H1 (cell line): ENCODE results near the gene DEFB119. TPM values are rescaled to one million over a fixed set of nuclear protein-coding genes. Genes with fewer than 3 reads are reported as not detected.

ENCODE experiments used
- CTCF ChIA-PET: fragments of 300-600 bp; sonication (Branson Sonifier 250); formaldehyde crosslinking; loops from one replicate; lab custom pipeline; 2021; ENCODE audit not compliant: partially characterized antibody; lab: Charles Lee
- POLR2A ChIA-PET: fragments of 300-600 bp; sonication (Branson Sonifier 250); formaldehyde crosslinking; loops from one replicate; lab custom pipeline; 2021; ENCODE audit warnings: inconsistent platforms; ENCODE audit not compliant: partially characterized antibody; lab: Charles Lee
- DNase-seq, 2 experiments: peaks; one replicate each; pipeline versions ENCODE4 v3.0.0 to v3.0.0-alpha.2; 2010 to 2022; ENCODE audit warnings: low spot score in 2 of 2, low read depth in 1 of 2, mixed read lengths in 1 of 2
- FAIRE-seq: peaks from 2 replicates; lab custom pipeline; 2011; peaks lifted over from hg19 to GRCh38; lab: Jason Lieb, UNC
- H2AFZ ChIP-seq: 2 replicates; pipeline ENCODE4 v1.8.1; 2012; ENCODE audit warnings: low read length, inconsistent platforms
- H2AK5ac ChIP-seq: 2 replicates; pipeline ENCODE4 v1.6.1; 2013; ENCODE audit warnings: low read depth, low read length
- H2BK120ac ChIP-seq: replicated peaks from 2 replicates; pipeline ENCODE3; 2013; ENCODE audit warnings: low read depth, low read length, inconsistent platforms
- H2BK12ac ChIP-seq: 2 replicates; pipeline ENCODE4 v1.6.1; 2013; ENCODE audit warnings: low read depth, low read length
- H2BK15ac ChIP-seq: 2 replicates; pipeline ENCODE4 v1.6.1; 2013; ENCODE audit warnings: low read length
- H2BK20ac ChIP-seq: 2 replicates; pipeline ENCODE4 v1.6.1; 2013; ENCODE audit warnings: low read length
- H2BK5ac ChIP-seq: 2 replicates; pipeline ENCODE4 v1.6.1; 2013; ENCODE audit warnings: low read depth, low read length
- H3K14ac ChIP-seq: 2 replicates; pipeline ENCODE4 v1.6.1; 2013; ENCODE audit warnings: inconsistent platforms; ENCODE audit not compliant: insufficient read length
- H3K18ac ChIP-seq: 2 replicates; pipeline ENCODE4 v1.6.1; 2013; ENCODE audit warnings: low read length; ENCODE audit errors: extremely low read depth
- H3K23ac ChIP-seq: 2 replicates; pipeline ENCODE4 v1.6.1; 2013; ENCODE audit warnings: inconsistent platforms; ENCODE audit not compliant: insufficient read length
- H3K23me2 ChIP-seq: 2 replicates; pipeline ENCODE4 v1.6.1; 2013; ENCODE audit warnings: low read depth, low read length
- H3K27ac ChIP-seq: 2 replicates; pipeline ENCODE4 v1.6.1; 2011; ENCODE audit warnings: low read depth, low read length, inconsistent platforms
- H3K27me3 ChIP-seq, 4 experiments: replicated peaks in 1 of 4; 1 replicate in 1 of 4; 2 replicates in 3 of 4; pipeline versions ENCODE4 v1.6.1 to v1.8.1; 2011 to 2013; ENCODE audit warnings: low read length in 3 of 4, mild to moderate bottlenecking in 3 of 4, inconsistent platforms in 2 of 4, mixed read lengths in 2 of 4, moderate library complexity in 1 of 4; ENCODE audit not compliant: control insufficient read depth in 3 of 4, insufficient read depth in 3 of 4; ENCODE audit errors: extremely low read depth in 1 of 4
- H3K36me3 ChIP-seq, 4 experiments: 2 replicates each; pipeline versions ENCODE4 v1.6.1 to v1.8.1; 2011 to 2013; ENCODE audit warnings: mild to moderate bottlenecking in 4 of 4, low read length in 3 of 4, moderate library complexity in 2 of 4, control low read depth in 1 of 4, inconsistent platforms in 1 of 4; ENCODE audit not compliant: insufficient read depth in 4 of 4, control insufficient read depth in 2 of 4
- H3K4ac ChIP-seq: replicated peaks from 2 replicates; pipeline ENCODE3; 2013; ENCODE audit warnings: low read length, low read depth, mixed read lengths, inconsistent platforms; ENCODE audit not compliant: insufficient read length
- H3K4me1 ChIP-seq, 4 experiments: replicated peaks in 1 of 4; 1 replicate in 1 of 4; 2 replicates in 3 of 4; pipeline versions ENCODE4 v1.6.1 to v1.8.1; 2011 to 2013; ENCODE audit warnings: low read length in 3 of 4, inconsistent platforms in 2 of 4, mixed read lengths in 1 of 4; ENCODE audit not compliant: insufficient read depth in 4 of 4, control insufficient read depth in 3 of 4
- H3K4me2 ChIP-seq, 2 experiments: 2 replicates each; pipeline versions ENCODE4 v1.6.1 to v1.8.1; 2011 to 2013; ENCODE audit warnings: low read depth in 2 of 2, low read length in 2 of 2, control low read depth in 1 of 2, inconsistent platforms in 1 of 2, mild to moderate bottlenecking in 1 of 2; ENCODE audit not compliant: insufficient read depth in 1 of 2
- H3K4me3 ChIP-seq, 4 experiments: fragments of 200-600, 300-600 bp in 1 of 4; sonication (generic), shearing (Covaris generic), sonication (Bioruptor Twin) in 1 of 4; 2 replicates each; pipeline versions ENCODE4 v1.5.1 to v1.8.1; 2011 to 2016; ENCODE audit warnings: low read length in 4 of 4, low read depth in 3 of 4, control low read depth in 2 of 4, inconsistent platforms in 2 of 4, mild to moderate bottlenecking in 2 of 4, mixed read lengths in 1 of 4, moderate library complexity in 1 of 4; ENCODE audit not compliant: insufficient read depth in 2 of 4; ENCODE audit errors: extremely low read depth in 1 of 4
- H3K56ac ChIP-seq: replicated peaks from 2 replicates; pipeline ENCODE3; 2013; ENCODE audit warnings: low read depth, mild to moderate bottlenecking, mixed read lengths, low read length, inconsistent platforms; ENCODE audit not compliant: insufficient read length
- H3K79me1 ChIP-seq: 2 replicates; pipeline ENCODE4 v1.6.1; 2013; ENCODE audit warnings: low read depth, low read length, control low read depth
- H3K79me2 ChIP-seq, 2 experiments: 2 replicates each; pipeline versions ENCODE4 v1.6.1 to v1.8.1; 2012 to 2013; ENCODE audit warnings: low read length in 2 of 2, mild to moderate bottlenecking in 2 of 2, inconsistent platforms in 1 of 2; ENCODE audit not compliant: insufficient read depth in 2 of 2, control insufficient read depth in 1 of 2
- H3K9ac ChIP-seq, 4 experiments: replicated peaks in 1 of 4; 1 replicate in 1 of 4; 2 replicates in 3 of 4; pipeline versions ENCODE4 v1.6.1 to v1.8.1; 2011 to 2013; ENCODE audit warnings: low read depth in 3 of 4, low read length in 3 of 4, control low read depth in 2 of 4, mild to moderate bottlenecking in 2 of 4, moderate library complexity in 2 of 4, inconsistent platforms in 1 of 4; ENCODE audit errors: extremely low read depth in 1 of 4
- H3K9me3 ChIP-seq, 2 experiments: 2 replicates each; pipeline versions ENCODE4 v1.6.1 to v1.8.1; 2012 to 2013; ENCODE audit warnings: mild to moderate bottlenecking in 2 of 2, moderate library complexity in 2 of 2, control low read depth in 1 of 2, inconsistent platforms in 1 of 2, low read depth in 1 of 2, low read length in 1 of 2, mixed read lengths in 1 of 2; ENCODE audit not compliant: insufficient read depth in 2 of 2
- H4K20me1 ChIP-seq, 2 experiments: replicated peaks in 1 of 2; 2 replicates each; pipeline versions ENCODE3 to v1.8.1; 2011 to 2013; ENCODE audit warnings: inconsistent platforms in 2 of 2, low read length in 2 of 2, mild to moderate bottlenecking in 1 of 2; ENCODE audit not compliant: insufficient read depth in 2 of 2, control insufficient read depth in 1 of 2
- H4K5ac ChIP-seq: 2 replicates; pipeline ENCODE4 v1.6.1; 2013; ENCODE audit warnings: low read length, low read depth, mixed read lengths, inconsistent platforms; ENCODE audit not compliant: insufficient read length
- H4K8ac ChIP-seq: 2 replicates; pipeline ENCODE4 v1.8.0; 2013; ENCODE audit warnings: mild to moderate bottlenecking, moderate library complexity, low read length, inconsistent platforms; ENCODE audit not compliant: insufficient read depth; ENCODE audit errors: extremely low read depth
- H4K91ac ChIP-seq: replicated peaks from 2 replicates; pipeline ENCODE3; 2013; ENCODE audit warnings: low read length, mixed read lengths, inconsistent platforms; ENCODE audit not compliant: insufficient read length
- CHD1 ChIP-seq: IDR thresholded peaks from 2 replicates; pipeline ENCODE4 v1.6.1; 2012; ENCODE audit warnings: low read depth, low read length, improper control_type of control experiment
- E2F6 ChIP-seq: IDR thresholded peaks from 2 replicates; pipeline ENCODE4 v1.6.1; 2012; ENCODE audit warnings: inconsistent platforms
- JUN ChIP-seq: IDR thresholded peaks from 2 replicates; pipeline ENCODE4 v1.6.1; 2011; ENCODE audit warnings: low read depth, mild to moderate bottlenecking, improper control_type of control experiment, low read length
- KDM5A ChIP-seq: fragments of 200-600 bp; IDR thresholded peaks from 2 replicates; pipeline ENCODE4 v1.7.1; 2012; ENCODE audit warnings: mild to moderate bottlenecking, low read length, inconsistent platforms, mixed read lengths
- RBBP5 ChIP-seq: IDR thresholded peaks from 2 replicates; pipeline ENCODE4 v1.7.1; 2012; ENCODE audit warnings: low read depth, mild to moderate bottlenecking, inconsistent platforms, low read length, moderate library complexity, borderline replicate concordance
- RNF2 ChIP-seq: fragments of 200-900, 300-1000 bp; sonication (generic); IDR thresholded peaks from 2 replicates; pipeline ENCODE4 v1.7.1; 2016; ENCODE audit warnings: borderline replicate concordance, low read depth, mild to moderate bottlenecking, antibody characterized with exemption, low read length; ENCODE audit not compliant: poor library complexity, severe bottlenecking; ENCODE audit errors: missing control alignments
- SIN3A ChIP-seq, 2 experiments: IDR thresholded peaks in 1 of 2; conservative IDR thresholded peaks in 1 of 2; 2 replicates each; pipeline ENCODE4 v1.6.1; 2011 to 2012; ENCODE audit warnings: low read length in 2 of 2, improper control_type of control experiment in 1 of 2, low read depth in 1 of 2, mild to moderate bottlenecking in 1 of 2
- SIX5 ChIP-seq: IDR thresholded peaks from 2 replicates; pipeline ENCODE4 v1.6.1; 2011; ENCODE audit warnings: mild to moderate bottlenecking, low read depth, low read length
- SP1 ChIP-seq: IDR thresholded peaks from 2 replicates; pipeline ENCODE4 v1.6.1; 2011; ENCODE audit warnings: low read depth, low read length
- polyA plus RNA-seq, 7 experiments: library from polyadenylated mRNA; depleted of rRNA in 3 of 7; stranded (reverse) in 5 of 7; unstranded in 2 of 7; fragments of >200 nt in 5 of 7; fragments of 200-250 nt in 2 of 7; gene quantifications; 1 replicate in 5 of 7; 2 replicates in 1 of 7; 4 replicates in 1 of 7; pipeline versions ENCODE4 v1.2.1 to v1.2.3, GENCODE V29; 2011 to 2013; ENCODE audit warnings: missing spikeins in 2 of 7, mixed read lengths in 2 of 7
- total RNA-seq: library from RNA; stranded (reverse); fragmentation: NEBNext Ultra II Directional; extraction: Animal tissue kit (Norgen Biotek cat#: 25700); gene quantifications from 2 replicates; pipeline ENCODE4 v1.2.1, GENCODE V29; 2021

The DEFB119 gene
- total and polyA plus RNA-seq, 2 of the 8 experiments (the other 6 are each of a cell fraction or from before 2014, with no cell fraction given): not detected

- Histone ChIP-seq H2BK12ac (no peak overlapping the region), H2BK20ac (no peak overlapping the region), H3K4me1 (no peaks in the 10 kb centered on the region), H2BK120ac (no peak overlapping the region), H4K91ac (no peak overlapping the region), H3K79me1 (no peaks in the 10 kb centered on the region), H4K8ac (no peak overlapping the region), H4K5ac (no peak overlapping the region), H3K27me3 (no peaks in the 10 kb centered on the region; a peak in 1 of 7 replicates), H3K56ac (no peak overlapping the region), H2BK5ac (no peak overlapping the region), H3K4ac (no peak overlapping the region), H2AFZ (no peak overlapping the region), H3K23ac (no peak overlapping the region), H3K23me2 (no peaks in the 10 kb centered on the region), H3K4me3 (no peak overlapping the region), H3K9me3 (peaks cover 42 to 68% of the 10 kb centered on the region in 2 experiments), H3K27ac (no peak overlapping the region), H3K18ac (no peak overlapping the region), H3K9ac (no peak overlapping the region), H3K36me3 (no peaks in the 10 kb centered on the region), H3K4me2 (no peak overlapping the region), H3K79me2 (no peaks in the 10 kb centered on the region), H2BK15ac (no peak overlapping the region), H4K20me1 (no peaks in the 10 kb centered on the region), H3K14ac (no peak overlapping the region), H2AK5ac (no peak overlapping the region)
- CTCF ChIA-PET: interaction anchor here (0.6 to 0.7 kb wide), 2 partner anchors 13 to 20 kb away, joined by 3 read pairs; no protein-coding TSS in a partner anchor
- no peak for TF ChIP-seq SIN3A (conservative IDR thresholded peaks at IDR 0.05 in 1 of 2, IDR thresholded peaks at IDR 0.05 in 1 of 2; ENCODE audit: low read depth in 1 of 2, low read length in 2 of 2)
- TF ChIP-seq KDM5A: no peak
- TF ChIP-seq JUN: no peak
- TF ChIP-seq RBBP5: no peak
- no peak for TF ChIP-seq E2F6
- no peak for TF ChIP-seq CHD1
- TF ChIP-seq SIX5: no peak
- TF ChIP-seq RNF2: no peak
- TF ChIP-seq SP1: no peak
- FAIRE-seq (no peak), DNase-seq (no peak)
- POLR2A ChIA-PET: no interaction called here
Measured at GRCh38 chr20:31330893-31331292, 59.5 kb downstream of the DEFB119 start.
